HG03442 (cell line): ENCODE measurements around the gene PDE4D.

Experiments
- ATAC-seq: cut with Tn5 transposase; IDR thresholded peaks from one replicate; pipeline ENCODE4 v1.9.1; 2021; ENCODE audit warnings: mild to moderate bottlenecking, moderate library complexity; ENCODE audit not compliant: unreplicated experiment

The PDE4D gene

GRCh38 chr5:59840200-59840601 is 53.3 kb downstream of the PDE4D start:
- no peak for ATAC-seq

DNA sequence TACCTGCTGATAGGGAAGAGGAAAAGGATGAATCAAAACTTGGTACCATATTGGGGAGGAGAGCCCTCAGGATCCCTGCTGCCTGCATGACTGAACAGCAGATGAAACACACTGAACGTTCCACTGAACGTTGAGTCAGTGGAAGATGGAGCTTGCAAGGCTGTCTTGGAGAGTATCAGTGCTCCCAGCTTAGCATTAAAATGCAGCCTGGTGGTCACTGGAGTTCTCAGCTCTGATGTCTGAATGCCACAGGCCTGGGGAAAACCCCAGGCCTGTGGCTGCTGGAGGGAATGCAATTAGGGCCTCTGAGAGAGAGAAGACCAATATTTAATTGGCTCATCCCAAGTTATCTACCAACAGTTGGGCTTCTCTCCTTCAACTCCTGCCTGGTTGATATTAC is 54.5 kb downstream of the PDE4D start:
- no peak for ATAC-seq

- ATAC-seq = no peak
Observed at GRCh38 chr5:59838067-59838466, 55.5 kb downstream of the PDE4D start.

DNA sequence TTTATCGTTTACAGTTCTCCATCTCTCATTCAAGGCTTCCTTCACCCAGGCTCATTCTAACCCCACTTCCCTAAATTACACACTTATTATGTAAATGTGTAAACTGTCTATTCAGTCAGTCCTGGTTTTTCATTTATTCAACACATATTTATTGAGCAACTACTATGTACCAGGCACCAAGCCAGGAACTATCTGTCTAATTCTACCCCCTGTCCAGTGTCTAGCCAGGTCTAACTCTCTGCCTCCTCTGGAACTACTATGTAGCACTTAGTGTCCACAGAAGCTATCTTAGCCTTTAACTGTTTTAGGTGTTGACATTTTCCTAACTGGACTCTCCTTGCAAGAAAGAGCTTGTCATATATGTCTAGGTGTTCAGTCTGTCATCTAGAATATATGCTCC is 56.5 kb downstream of the PDE4D start:
- ATAC-seq = no peak

DNA sequence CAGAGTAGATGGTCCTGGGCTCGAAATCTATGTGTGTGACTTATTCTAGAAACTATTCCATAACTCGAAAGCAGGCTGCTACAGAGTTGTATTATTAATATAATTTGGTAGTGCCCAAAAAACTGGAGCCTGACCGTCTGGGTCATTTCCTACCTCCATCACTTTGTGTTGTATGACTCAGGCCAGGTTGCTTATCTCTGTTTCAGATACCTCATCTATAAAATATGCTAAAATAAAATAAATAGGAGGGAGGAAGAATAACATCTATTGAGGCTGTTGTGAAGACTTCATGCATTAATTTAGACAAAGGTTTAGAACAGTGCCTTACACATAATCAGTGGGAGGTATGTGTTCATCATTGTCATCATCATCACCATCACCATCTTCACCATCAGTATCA is 57.7 kb downstream of the PDE4D start:
- ATAC-seq = no peak

DNA sequence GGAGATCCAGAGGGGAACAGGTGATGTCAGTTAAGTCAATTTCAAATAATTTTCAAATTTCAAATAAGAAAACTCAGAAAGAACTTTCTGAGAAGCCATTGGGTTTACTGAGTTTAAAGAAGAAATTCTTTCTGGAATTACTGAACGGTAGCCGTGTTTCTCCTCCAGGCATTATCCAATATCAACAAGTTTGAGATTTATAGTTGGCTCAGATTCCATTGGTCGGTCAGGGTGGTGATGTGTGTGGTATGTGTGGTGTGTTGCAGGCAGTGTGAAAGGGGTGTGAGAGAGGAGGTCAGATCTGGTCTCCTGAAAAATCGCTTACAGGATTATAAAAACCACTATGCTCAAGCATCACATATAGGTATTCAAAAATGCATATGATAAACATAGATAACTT is 60.1 kb downstream of the PDE4D start:
- no peak for ATAC-seq

- ATAC-seq = no peak
Observed at GRCh38 chr5:59832577-59833301, 60.8 kb downstream of the PDE4D start.

DNA sequence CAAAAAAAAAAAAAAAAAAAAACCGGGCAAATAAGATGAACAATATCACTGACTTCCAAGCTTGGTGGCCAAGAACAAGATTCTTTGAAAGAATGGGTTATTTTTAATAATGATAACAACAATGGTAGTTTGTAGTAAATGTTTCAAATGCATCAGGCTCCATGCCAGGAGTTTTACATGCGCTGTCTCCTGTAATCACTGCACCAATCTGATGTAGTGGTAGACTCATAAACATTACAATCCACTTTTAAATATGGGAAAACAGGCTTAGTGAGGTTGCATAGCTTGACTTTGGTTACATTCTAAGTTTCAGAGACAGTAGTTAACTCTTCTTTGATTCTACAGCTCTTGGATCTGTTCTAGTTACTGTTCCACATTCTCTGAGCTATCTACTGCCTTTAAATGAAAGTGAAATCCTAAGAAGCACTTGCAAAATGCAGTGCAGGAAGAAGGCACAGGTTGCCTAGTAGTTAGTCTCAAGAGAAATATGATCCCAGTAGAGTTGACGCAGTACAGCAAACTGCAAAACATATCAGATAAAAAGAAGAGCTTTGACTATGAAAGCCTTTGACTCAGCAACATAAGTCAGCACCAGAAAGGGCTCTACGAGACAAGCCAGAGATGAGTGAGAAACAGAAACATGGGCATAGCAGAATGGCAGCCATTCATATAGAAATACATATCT is 62.1 kb downstream of the PDE4D start:
- ATAC-seq = no peak

DNA sequence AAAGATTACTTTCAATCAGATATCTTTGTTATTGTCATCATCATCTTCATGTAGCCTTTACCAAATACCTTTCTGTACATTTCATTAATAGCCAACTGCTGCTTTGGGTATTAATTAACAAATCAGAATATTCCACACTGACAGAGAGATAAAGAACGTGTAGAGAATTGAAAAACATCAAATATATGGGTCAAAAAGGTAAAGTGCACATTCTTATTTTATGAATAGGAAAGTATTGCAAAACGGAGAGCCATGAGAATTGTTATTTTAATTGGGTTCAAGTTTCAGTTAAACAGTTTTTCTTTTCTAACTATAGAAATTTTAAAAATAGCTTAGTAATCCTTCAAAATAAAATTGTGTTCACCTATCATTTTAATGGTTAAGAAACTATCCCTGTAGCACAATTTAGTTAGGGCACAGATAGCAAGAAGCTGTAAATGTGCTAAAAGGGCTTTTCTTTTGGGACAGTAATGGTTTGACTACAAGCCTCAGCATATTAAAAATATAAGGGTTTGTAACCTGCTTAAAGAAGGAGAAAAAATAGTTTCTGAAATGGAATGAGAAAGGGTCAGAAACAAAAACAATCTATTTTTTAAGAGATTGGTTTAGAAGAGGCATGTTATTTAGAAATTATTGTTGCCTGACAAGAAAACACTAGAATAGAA is 62.9 kb downstream of the PDE4D start:
- ATAC-seq = no peak

DNA sequence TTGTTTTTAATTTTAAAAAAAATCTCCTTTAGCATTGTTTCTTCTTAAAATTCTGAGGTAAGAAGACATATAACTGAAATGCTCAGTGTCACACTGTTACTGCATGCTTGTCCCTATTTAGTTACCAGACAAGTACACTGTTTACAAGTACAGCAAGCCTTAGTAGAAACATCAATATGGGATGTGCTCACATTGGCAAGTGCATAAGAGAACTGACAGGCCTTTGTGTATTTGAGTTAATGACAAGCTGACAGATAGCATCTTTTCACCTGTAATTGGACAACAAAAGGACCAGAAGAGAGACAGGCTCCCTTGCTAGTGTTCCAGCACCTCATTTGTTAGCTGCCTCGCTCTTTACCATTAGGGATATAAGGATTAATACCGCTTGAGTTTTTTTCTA is 63.6 kb downstream of the PDE4D start:
- ATAC-seq = no peak

GRCh38 chr5:59829386-59829785 is 64.1 kb downstream of the PDE4D start:
- no peak for ATAC-seq

DNA sequence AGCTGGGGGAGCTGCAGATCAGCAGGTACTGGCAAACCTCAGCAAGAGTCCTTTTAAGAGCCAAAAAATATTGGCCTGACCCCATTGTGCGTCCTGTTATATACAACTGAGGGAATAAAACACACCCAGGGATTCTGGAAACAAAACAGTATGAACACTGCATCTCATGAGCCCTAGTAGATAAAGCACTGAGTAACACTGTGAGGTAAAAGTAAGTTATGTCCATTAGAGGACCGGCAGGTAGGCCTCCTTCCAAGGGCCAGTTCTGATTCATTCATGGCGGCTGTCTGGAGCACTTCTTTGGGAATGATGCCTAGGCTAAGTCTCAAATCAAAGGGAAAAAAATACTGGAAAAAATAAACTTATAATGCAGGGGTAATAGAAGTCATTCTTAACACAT is 64.9 kb downstream of the PDE4D start:
- no peak for ATAC-seq

DNA sequence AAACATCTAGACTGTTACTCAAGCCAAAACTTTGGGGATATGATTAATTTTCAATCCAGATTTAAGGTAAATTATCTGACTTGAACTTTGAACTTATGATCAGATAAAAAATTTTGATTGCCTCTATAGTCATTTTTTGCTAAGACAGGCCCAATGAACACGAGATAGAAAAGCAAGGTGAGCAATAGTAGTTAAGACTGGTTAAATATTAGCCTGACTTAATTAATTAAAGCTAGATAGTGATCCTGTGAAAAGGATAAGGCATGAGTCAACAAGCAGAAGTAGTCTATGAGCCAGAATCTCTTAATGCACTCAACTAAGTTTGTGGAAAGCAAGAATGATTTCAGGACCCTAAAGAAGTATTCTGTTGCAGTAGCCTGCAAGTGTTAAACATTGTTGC is 66.5 kb downstream of the PDE4D start:
- ATAC-seq = no peak

- ATAC-seq = no peak
Observed at GRCh38 chr5:59823420-59823819, 70.1 kb downstream of the PDE4D start.

DNA sequence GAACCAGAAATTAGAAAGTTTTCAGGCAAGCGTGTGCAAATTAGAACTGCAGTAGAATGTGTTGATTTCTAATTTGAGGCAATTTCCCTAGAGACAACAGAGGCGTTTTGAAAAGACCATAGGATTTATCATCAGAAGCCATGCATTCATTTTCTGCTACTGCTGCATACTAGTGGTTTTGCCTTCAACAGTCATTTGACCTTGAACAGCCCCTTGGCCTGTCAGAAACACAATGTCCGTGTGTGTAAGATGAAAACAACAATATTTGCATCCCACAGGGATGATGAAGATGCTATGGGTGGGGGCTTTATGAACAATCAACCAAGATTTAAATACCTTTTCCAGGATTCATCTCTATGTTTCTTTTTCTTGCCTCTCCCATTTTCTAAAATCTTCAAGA is 73.7 kb downstream of the PDE4D start:
- ATAC-seq = no peak

DNA sequence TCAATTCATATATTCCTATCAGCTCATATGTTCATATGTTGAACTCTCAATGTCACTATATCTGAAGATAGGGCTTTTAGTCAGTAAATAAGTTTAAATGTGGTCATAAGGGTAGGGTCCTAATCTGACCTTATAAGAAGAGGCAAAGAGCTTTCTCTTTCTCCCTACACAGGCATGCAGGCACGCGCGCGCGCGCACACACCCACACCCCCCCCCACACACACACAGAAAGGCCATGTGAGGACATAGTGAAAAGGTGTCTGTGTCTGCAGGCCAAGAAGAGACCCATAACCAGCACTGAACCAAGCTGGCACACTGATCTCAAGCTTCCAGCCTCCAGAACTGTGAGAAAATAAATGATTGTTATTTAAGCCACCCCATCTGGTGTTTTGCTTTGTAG is 76.0 kb downstream of the PDE4D start:
- ATAC-seq = no peak

GRCh38 chr5:59816654-59817300 is 76.7 kb downstream of the PDE4D start:
- ATAC-seq = no peak

GRCh38 chr5:59814537-59814872 is 79.0 kb downstream of the PDE4D start:
- no peak for ATAC-seq

GRCh38 chr5:59813761-59814536 is 79.6 kb downstream of the PDE4D start:
- ATAC-seq = peak; percentile 57

DNA sequence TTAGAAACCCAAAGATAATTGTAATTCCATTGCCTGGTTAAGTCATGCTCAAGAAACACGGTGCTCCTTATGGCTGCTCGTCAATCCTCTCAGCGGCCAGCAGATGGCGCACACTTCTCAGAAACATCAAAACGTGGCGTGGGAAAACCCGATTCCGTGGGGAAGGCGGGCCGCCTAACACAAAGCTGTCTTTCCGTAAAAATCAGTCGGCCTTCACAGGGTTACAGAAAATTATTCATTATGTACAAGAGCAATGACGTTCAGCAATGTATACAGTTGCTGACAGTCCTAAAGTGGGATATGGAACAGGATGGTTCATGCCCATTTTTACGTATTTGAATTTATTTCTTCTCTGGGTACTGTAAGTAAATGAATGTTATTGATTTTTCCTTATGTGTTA is 83.5 kb downstream of the PDE4D start:
- peak; percentile 66 for ATAC-seq

GRCh38 chr5:59807806-59808205 is 85.7 kb downstream of the PDE4D start:
- no peak for ATAC-seq
